Right lobe of liver (tissue), 4 donors: ENCODE data around the gene NASP.

Experiments
- POLR2A ChIP-seq: fragments of 450-650 bp; IDR thresholded peaks from one replicate; pipeline ENCODE4 v1.6.1; 2017; ENCODE audit warnings: antibody characterized with exemption, mild to moderate bottlenecking
- TF ChIP-seq, protein P1 (sequence below), 4 donors: fragments of 200-600 bp in 3 of 4; fragments of 450-650 bp in 1 of 4; IDR thresholded peaks; one replicate each; pipeline versions ENCODE4 v1.5.1 to v1.8.0; 2016 to 2022; ENCODE audit warnings: antibody characterized with exemption in 4 of 4, mild to moderate bottlenecking in 2 of 4
- donor health status: DM: no; HTN: no; CAD: no.
- donor health status: DM: no; HTN: no; CAD: no.
- donor health status: DM: no; HTN: yes; CAD: no.

DNA sequence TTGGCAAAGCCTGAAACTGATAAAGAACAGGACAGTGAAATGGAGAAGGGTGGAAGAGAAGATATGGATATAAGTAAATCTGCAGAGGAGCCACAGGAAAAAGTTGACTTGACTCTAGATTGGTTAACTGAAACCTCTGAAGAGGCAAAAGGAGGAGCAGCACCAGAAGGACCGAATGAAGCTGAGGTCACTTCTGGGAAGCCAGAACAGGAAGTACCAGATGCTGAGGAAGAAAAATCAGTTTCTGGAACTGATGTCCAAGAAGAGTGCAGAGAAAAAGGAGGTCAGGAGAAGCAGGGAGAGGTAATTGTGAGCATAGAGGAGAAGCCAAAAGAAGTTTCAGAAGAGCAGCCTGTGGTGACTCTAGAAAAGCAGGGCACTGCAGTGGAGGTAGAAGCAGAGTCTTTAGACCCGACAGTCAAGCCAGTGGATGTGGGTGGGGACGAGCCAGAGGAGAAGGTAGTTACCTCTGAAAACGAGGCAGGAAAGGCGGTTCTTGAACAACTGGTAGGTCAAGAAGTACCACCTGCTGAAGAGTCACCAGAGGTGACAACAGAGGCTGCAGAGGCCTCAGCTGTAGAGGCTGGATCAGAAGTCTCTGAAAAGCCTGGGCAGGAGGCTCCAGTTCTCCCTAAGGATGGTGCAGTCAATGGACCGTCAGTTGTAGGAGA, 23.7 kb downstream of the NASP start:
- TF ChIP-seq, protein P1, sequence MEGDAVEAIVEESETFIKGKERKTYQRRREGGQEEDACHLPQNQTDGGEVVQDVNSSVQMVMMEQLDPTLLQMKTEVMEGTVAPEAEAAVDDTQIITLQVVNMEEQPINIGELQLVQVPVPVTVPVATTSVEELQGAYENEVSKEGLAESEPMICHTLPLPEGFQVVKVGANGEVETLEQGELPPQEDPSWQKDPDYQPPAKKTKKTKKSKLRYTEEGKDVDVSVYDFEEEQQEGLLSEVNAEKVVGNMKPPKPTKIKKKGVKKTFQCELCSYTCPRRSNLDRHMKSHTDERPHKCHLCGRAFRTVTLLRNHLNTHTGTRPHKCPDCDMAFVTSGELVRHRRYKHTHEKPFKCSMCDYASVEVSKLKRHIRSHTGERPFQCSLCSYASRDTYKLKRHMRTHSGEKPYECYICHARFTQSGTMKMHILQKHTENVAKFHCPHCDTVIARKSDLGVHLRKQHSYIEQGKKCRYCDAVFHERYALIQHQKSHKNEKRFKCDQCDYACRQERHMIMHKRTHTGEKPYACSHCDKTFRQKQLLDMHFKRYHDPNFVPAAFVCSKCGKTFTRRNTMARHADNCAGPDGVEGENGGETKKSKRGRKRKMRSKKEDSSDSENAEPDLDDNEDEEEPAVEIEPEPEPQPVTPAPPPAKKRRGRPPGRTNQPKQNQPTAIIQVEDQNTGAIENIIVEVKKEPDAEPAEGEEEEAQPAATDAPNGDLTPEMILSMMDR (IDR thresholded peaks at IDR 0.05) = no peak
- TF ChIP-seq POLR2A = no peak
